Activated CD4-positive, alpha-beta T cell treated with anti-CD3 and anti-CD28 coated beads, Interleukin-2, amount 50 U/mL, for 24 hours (primary cell): Measurements from ENCODE around the gene NTN1.

Experiments
- DNase-seq, 2 donors: peaks; one replicate each; pipeline ENCODE4 v3.0.0-alpha.2; 2020; ENCODE audit warnings: low read depth in 1 of 2, low spot score in 1 of 2

The NTN1 gene

GRCh38 chr17:9004961-9005285 lies 16.4 kb upstream of the NTN1 start:
- DNase-seq, result no peak

DNA sequence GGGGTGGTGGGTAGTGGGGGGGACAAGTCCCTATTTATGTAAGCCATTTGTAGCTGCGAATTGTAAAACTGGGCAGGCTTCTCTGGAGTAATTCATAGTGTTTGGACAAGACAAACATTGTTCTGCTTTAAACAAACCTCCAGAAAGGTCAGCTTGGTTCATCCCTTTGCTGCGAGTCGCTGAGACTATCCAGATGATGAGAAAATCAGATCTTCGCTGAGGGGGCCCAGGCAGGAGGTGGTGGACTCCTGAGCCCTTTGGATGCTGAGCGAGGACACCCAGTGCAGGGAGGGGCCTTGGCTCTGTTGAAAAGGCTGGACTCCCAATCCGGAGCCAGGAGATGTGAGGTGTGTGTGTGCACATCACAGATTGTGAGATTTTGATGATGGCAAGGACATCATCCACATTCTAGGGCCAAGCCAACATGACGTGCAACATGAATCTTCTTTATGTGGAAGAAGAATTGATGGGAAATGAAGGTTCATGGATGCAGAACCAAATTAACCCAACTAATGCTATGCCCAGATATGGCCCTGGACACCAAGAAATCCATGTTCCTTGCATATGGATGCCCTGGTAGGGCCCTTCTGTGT lies 15.0 kb upstream of the NTN1 start:
- no peak for DNase-seq

- no peak for DNase-seq
These were observed 14.1 kb upstream of the NTN1 start for GRCh38 chr17:9007052-9007714.

GRCh38 chr17:9009096-9009495 lies 12.2 kb upstream of the NTN1 start:
- DNase-seq, result no peak

DNA sequence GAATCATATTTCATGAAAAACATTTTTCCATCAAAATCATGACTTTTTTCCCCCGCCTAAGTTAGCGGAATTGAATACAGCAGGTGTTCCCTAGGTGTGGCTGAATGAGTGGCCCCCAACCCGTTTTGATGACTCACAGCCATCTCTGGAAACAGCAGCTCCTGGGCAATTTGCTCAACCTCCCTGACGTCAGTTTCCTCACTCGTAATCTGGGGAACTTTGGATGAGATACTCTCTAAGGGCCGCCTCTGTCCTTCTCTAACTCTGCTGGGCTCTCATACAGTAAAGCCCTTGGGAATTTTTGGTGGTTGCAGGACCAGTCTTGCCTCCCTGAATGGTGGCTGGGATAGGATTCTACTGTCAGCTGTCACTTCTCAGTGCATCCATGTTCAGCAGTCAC lies 11.6 kb upstream of the NTN1 start:
- no peak for DNase-seq

DNA sequence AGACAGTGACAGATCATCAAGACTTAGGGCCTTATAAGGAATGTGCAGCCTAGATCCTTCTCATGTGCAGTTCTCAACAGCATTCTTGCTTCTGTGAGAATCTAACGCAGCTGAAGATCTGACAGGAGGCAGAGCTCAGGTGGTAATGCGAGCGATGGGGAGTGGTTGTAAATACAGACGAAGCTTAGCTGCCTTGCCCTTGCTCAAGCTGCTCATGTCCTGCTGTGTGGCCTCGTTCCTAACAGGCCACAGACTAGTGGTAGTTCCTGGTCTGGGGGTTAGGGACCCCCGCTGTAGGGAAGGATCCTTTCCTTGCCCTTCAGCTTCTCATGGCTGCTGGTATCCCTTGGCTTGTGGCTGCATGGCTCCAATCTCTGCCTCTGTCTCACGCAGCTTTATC lies 10.3 kb upstream of the NTN1 start:
- DNase-seq, result no peak

DNA sequence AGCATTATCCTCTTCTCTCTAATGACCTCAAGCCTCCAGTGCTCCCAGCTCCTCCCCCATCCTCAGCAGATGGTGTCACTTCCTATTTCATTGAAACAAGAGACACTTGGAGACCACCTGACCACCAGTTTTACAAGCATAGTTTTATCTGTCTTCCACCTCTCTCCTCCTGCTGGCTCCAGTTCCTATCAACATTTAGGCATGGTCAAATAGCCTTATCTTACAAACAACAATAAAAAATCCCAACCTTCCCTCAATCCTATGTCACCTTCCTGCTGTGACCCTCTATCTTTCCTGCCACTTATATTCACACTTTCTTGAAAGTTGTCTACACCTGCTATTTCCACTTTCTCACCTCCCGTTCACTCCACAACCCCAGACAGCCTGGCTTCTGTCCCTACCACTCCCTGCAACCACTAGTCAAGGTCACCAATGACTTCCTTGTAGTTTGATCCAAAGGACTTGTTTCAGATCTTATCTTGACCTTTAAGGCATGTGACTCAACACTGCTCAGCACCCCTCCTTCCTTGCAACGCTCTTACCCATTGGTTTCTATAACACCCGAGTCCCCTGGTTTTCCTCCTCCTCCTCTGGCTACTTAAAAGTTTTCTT lies 4.3 kb upstream of the NTN1 start:
- DNase-seq, result no peak

GRCh38 chr17:9018726-9019125 lies 2.6 kb upstream of the NTN1 start:
- DNase-seq, result no peak

- no peak for DNase-seq
These were observed 1.1 kb upstream of the NTN1 start for GRCh38 chr17:9020096-9020823.

- DNase-seq, result no peak
These were observed 519 bp upstream of the NTN1 start for GRCh38 chr17:9020824-9021157.

DNA sequence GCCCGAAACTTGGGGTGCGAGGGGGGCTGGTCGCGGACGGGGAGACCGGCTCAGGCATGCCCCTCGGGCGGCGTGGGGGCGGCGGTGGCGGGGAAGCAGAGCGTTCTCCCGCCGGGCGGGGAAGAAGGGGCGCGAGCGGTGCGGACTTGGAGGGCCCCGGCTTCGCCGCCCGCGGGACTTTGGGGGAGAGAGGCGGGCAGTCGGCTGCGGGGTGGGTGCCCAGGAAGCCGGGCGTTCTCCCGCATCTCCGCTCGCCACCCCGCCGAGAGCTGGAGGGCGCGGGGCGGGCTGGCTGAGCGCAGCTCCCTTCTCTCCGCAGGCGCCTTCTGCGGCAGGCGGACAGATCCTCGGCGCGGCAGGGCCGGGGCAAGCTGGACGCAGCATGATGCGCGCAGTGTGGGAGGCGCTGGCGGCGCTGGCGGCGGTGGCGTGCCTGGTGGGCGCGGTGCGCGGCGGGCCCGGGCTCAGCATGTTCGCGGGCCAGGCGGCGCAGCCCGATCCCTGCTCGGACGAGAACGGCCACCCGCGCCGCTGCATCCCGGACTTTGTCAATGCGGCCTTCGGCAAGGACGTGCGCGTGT lies 772 bp downstream of the NTN1 start:
- no peak for DNase-seq

DNA sequence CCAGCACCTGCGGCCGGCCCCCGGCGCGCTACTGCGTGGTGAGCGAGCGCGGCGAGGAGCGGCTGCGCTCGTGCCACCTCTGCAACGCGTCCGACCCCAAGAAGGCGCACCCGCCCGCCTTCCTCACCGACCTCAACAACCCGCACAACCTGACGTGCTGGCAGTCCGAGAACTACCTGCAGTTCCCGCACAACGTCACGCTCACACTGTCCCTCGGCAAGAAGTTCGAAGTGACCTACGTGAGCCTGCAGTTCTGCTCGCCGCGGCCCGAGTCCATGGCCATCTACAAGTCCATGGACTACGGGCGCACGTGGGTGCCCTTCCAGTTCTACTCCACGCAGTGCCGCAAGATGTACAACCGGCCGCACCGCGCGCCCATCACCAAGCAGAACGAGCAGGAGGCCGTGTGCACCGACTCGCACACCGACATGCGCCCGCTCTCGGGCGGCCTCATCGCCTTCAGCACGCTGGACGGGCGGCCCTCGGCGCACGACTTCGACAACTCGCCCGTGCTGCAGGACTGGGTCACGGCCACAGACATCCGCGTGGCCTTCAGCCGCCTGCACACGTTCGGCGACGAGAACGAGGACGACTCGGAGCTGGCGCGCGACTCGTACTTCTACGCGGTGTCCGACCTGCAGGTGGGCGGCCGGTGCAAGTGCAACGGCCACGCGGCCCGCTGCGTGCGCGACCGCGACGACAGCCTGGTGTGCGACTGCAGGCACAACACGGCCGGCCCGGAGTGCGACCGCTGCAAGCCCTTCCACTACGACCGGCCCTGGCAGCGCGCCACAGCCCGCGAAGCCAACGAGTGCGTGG lies 1.5 kb downstream of the NTN1 start:
- no peak for DNase-seq

DNA sequence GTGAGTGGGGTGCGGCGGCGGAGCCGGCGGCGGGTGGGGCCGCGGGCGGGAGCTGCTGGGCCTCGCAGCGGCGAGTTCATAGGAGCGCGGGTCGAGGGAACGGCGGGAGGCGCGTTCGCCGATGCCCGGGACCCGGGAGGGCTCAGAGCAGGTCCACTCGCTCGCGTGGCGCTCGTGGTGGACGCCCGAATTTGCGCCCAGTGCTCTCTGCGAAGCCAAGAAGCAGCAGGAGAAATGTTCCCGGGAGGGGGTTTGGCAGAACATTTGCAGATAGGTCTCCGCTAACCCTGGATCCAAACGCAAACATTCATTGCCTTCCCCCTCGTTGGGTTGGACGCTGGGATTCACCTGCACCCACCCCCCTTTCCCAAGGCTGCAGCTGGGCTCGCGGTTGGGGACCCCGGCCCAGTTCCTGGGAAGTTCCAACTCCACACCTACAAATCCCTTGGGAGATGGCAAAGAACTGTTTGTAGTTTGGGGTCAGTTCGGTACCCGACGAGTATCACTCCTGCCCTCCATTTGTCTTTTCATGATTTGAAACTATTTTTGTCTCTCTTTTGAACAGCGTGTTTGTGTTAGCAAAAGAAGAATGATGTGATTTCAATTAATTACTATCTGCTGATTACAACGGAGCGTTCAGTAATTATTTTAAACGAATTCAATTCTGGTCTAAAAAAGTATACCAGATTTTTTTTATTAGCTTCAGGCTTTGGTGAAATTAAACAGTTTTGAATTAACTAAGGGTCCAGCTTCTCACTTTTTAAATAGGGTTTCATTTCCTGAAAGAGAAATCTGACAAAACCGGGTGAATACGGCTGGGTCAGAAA lies 2.3 kb downstream of the NTN1 start:
- DNase-seq, result no peak

DNA sequence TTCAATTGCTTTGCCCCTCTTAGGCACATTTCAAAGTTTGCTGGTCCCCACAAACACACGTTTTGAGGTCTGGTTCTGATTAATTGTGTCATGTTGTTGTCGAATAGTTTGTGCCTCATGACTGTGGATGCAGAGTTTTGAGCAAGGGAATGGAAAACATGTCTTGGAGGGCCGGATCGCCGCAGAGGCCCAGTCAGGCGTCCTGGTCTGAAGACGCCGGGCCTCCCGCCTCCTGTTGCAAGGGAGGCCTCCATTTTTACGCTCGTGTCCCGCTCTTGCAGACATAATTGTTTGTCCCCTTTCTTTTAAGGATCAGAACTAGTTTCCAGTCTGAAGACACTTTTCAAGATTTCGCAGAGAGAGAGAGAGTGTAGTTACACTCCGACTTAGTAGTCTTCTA lies 3.2 kb downstream of the NTN1 start:
- no peak for DNase-seq

DNA sequence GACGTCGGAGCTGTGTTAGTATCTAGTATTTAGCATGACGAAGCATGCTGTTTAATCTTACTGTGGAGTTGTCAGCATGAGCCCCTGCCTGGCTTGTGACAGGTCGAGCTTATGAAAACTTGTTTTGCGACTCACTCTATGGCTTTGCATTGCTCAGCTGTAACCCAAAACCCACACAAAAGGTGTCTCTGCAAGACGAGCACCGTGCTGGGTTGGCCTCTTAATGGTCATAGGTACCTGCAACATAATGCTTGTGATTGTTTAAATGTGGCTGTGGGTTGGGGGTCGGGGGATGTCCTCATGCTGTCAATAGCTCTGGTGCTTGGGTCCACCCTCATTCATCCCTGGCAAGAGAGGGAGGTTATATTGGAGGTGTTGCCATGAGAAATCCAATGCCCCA lies 5.4 kb downstream of the NTN1 start:
- DNase-seq, result no peak

- no peak for DNase-seq
These were observed 7.1 kb downstream of the NTN1 start for GRCh38 chr17:9028202-9028987.

- DNase-seq, result no peak
These were observed 7.8 kb downstream of the NTN1 start for GRCh38 chr17:9028988-9029570.

DNA sequence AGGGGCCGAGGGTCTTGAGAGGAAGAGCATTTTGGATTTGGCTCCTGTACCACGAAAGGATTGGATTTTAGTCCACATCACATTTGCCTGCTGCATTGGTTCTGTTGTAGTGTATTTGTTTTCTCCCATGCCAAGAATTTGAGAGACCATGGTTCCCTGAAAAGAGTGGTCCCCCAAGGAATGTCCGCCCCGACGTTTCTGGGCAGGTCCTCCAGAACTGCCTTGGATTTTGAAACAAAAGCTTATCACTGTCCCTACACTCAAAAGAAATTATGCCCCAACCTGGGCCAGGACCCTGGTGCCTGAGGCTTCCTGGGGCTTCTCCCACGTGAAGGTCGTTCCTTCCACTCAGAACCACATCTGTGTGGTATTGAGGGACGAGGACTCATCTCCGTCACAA lies 10.8 kb downstream of the NTN1 start:
- DNase-seq, result no peak

DNA sequence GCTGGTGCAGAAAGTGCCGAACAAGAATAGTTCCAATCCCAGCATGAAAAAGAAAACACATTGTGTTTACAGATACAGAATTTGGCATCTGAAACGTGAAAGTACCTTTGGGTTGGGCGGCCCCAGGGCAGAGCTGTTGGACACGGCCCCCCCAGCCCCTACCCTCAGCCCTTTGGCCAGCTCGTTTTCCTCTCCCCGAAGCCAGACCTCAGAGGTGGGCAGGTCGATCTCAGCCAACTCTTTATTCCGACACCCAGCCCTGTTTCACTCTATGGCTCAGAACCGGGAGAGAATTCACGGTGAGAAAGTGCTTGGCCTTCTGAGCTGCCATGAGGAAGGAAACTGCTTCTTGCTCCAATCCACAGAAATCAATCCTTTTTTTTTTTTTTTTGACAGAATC lies 11.3 kb downstream of the NTN1 start:
- no peak for DNase-seq
